GM18519 (cell line): ENCODE data around the gene CCSER1.
"Not testable (repeated sequence)": the region's sequence is repeated elsewhere in the genome, so short reads cannot be mapped to it uniquely, and the experiment has no call there.

Source experiments
- ATAC-seq: cut with Tn5 transposase; IDR thresholded peaks from one replicate; pipeline ENCODE4 v1.9.1; 2021; ENCODE audit warnings: mild to moderate bottlenecking, moderate library complexity; ENCODE audit not compliant: unreplicated experiment, low FRiP score

CCSER1 gene

GRCh38 chr4:90624781-90625180 lies 497.6 kb downstream of the CCSER1 start:
- ATAC-seq: no peak

DNA sequence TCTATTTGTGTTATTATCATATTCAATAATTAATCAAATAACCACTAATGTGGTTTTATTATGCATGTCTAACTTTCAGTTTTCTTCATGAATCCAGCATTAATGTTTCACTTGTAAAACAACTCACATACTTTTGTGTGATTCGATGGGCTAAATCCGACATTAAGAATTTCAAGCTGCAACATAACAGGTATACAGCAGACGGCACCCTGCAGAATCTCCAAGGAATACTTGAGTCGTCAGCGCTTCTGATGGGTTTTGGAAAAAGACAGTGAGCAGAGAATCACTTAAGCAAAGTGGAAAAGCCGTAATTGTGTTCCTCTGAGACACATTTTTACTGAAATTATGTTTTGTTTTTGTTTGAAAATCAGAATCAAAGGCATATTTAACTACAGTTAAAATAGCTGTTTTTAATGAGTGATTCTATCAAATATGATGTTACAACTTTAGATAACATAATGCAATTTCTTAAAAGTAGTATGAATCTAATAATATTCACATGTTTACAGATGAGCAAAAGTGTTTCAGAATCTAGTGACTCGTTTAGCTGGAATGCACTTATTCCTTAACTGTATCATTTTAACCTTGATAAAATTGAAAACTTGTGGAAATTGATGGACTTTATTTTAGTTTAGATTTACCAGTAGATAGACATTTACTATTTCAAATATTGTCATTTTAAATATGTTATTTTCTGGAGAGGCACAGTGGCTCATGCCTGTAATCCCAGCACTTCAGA lies 514.8 kb downstream of the CCSER1 start:
- no peak for ATAC-seq

GRCh38 chr4:90643156-90643555 lies 516.0 kb downstream of the CCSER1 start:
- ATAC-seq: no peak

DNA sequence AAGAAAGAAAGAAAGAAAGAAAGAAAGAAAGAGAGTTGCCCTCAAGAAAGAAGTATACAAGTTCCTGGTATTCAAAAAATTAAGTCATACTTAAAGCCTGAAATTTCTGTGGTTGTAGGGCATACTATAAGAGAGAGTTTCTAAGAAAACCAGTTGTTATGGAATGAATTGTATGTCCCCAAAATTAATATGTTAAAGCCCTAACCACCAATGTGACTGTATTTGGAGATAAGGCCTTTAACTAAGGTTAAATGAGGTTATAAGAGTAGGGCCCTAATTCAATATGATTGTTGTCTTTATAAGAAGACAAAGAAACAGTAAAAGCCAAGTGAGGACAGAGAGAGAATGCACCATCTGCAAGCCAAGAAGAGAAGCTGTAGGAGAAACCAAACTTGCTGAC lies 521.1 kb downstream of the CCSER1 start:
- ATAC-seq: no peak

- ATAC-seq: no peak
These were observed 521.6 kb downstream of the CCSER1 start for GRCh38 chr4:90648791-90649190.

DNA sequence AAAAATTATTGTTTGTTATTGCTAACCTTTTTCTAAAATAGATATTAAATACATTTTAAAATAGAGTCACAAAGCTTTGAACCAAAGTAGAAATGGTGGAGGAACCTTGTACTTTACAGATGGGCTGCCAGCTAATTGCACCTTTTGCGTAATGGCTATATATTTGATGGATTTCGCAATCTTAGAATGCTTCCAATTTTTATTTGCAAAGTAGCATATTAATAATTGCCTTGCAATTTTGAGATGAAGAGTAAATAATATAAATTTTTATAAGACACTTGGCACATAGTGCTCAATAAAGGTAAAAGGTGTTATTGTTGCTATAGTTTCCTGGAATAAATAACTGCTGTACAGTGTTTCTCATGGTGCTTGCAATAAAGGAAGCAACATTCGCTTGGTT lies 533.5 kb downstream of the CCSER1 start:
- no peak for ATAC-seq

DNA sequence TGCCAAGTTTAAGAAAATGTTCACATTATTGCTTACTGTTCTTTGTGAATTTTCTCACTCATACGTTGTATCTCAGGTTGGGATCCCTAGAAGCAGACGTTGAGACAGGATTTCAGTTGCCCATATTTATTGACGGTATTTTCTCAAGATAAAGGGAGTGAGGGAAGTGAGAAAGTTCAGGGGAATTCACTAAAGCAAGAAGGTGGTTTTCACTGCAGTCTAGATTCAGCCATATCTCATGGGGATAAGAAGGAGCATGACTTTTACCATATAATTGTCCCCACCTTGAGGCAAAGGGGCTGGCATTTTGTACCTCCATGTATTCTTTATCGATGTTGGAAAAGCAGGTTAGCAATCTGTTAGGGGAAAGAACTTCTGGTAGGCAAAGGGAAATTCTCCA lies 543.0 kb downstream of the CCSER1 start:
- no peak for ATAC-seq

DNA sequence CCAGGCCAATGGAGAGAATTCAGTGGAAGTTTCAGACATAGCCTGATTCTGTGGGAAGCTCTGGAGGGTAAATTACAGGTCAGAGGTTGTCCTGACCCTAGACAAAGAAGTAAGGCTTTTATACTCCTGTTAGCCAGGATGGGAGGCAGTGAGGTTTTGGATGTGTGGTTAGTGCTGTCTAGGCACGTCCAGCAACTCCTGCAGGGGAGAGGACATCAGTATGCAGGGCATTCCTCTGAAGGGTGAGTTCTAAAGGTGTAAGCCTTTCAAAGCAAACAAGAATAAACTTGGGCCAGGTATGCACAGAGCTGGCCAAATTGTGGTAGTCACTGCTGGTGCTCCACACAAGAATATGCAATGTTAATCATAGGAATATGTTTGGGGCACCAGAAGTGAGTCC lies 562.5 kb downstream of the CCSER1 start:
- no peak for ATAC-seq

GRCh38 chr4:90695411-90695810 lies 568.2 kb downstream of the CCSER1 start:
- ATAC-seq: no peak

DNA sequence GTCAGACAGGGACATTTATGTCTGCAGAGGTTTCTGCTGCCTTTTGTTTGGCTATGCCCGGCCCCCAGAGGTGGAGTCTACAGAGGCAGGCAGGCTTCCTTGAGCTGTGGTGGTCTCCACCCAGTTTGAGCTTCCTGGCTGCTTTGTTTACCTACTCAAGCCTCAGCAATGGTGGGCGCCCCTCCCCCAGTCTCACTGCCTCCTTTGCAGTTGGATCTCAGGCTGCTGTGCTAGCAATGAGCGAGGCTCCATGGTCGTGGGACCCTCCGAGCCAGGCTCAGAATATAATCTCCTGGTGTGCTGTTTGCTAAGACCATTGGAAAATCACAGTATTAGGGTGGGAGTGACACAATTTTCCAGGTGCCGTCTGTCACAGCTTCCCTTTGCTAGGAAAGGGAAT lies 578.3 kb downstream of the CCSER1 start:
- ATAC-seq: not testable (repeated sequence)

GRCh38 chr4:90715242-90715641 lies 588.0 kb downstream of the CCSER1 start:
- no peak for ATAC-seq

DNA sequence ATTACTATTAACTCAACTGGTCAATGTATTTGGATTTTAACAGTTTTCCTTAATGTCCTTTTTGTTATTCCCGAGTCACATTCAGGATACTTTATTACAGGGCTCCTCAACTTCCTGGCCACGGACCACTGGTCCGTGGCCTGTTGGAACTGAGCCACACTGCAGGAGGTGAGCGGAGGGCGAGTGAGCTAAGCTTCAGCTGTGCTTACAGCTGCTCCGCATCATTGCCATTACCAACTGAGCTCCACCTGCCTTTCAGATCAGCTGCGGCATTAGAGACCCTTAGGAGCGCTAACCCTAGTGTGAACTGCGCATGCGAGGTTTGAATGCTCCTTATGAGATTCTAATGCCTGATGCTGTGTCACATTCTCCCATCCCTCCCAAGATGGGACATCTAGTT lies 591.7 kb downstream of the CCSER1 start:
- ATAC-seq: no peak

DNA sequence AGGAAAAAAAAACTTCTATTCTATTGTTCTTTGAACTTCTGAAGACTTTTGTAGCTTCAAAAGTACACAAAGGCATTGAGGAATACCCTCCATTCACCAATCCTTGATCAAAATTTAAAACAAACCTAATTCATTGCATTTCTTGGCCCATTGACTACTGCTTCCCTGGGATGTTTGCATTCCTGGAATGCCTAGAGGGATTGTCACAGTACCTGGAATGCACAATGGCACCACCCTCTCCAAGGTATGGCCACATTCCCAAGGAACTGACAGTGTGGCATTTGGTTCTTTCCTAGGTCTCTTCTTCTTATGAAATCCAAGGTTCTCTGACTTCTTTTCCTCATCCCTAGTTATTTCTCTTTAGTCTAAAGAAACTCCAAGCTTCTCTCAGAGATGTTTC lies 600.7 kb downstream of the CCSER1 start:
- no peak for ATAC-seq

DNA sequence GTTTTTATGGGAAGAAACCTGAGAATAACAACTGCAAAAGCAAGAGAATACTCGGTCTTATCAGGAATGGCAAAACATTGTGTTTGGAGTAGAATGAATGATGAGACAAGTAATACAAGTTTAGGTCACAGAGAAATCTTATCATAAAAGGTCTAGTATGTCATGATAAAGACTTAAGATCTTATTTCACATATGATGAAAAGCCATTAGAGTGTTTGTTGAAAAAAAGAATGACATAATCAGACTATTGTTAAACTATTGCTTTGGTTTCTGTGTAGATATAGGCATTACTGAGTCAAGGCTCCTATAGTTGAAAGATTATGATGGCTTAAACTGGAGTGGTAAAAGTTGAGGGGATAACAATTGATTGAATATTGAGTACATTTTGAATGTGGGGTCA lies 603.6 kb downstream of the CCSER1 start:
- no peak for ATAC-seq

GRCh38 chr4:90733211-90733610 lies 606.0 kb downstream of the CCSER1 start:
- no peak for ATAC-seq

DNA sequence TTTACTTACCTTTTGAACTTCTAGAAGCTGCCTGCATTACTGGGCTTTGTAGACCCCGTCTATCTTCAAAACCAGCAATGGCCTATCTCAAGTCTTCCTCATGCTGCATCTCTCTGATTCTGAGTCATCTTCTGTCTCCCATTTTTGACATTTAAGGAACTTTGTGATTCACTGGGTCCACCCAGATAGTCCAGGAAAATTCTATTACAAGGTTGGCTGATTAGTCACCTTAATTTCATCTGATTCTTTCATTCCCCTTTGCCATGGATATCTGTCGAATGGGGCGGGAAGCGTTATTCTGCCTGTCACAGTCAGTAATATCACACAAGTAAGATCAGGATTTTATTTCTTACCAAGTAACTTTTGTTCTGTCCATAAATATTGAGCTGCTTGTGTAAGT lies 618.0 kb downstream of the CCSER1 start:
- no peak for ATAC-seq

DNA sequence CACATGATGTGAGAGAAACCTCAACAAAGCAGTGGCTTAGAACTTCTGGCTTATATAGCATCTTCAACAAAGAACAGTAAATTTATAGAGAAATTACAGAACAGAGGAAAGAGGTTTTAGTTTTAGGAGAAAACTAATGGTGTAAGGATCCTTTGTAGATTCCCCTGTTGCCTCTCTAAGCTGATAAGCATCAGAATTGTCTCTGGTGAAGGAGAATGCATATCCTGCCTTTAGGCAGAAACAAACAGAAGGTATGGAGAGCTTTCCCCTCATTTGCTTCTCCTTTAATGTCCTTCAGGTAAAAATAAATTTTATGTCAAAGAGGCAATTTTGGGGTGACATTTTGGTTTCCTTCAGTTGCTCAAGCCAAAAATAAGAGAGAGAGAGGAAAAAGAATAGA lies 625.9 kb downstream of the CCSER1 start:
- no peak for ATAC-seq

GRCh38 chr4:90757534-90758060 lies 630.4 kb downstream of the CCSER1 start:
- ATAC-seq: no peak

DNA sequence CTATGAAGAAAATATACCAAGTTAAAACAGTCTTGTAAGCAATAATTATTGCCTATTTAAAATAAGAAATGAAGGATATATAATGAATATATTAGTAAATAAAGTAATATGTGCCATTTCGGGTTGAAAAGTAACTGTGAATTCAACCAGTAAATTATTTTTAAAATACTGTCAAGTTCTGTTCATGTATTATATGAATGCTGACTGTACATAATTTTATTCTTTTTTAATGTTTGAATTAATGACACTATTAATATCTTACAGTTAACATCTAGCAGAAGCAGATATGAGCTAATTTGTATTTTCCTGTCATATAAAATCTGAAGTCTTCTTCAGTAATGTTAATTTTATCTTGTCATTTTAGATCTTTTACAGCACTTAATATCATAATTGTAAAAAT lies 632.9 kb downstream of the CCSER1 start:
- ATAC-seq: no peak

- ATAC-seq: no peak
These were observed 639.6 kb downstream of the CCSER1 start for GRCh38 chr4:90766837-90767236.

GRCh38 chr4:90769251-90769650 lies 642.1 kb downstream of the CCSER1 start:
- ATAC-seq: no peak

DNA sequence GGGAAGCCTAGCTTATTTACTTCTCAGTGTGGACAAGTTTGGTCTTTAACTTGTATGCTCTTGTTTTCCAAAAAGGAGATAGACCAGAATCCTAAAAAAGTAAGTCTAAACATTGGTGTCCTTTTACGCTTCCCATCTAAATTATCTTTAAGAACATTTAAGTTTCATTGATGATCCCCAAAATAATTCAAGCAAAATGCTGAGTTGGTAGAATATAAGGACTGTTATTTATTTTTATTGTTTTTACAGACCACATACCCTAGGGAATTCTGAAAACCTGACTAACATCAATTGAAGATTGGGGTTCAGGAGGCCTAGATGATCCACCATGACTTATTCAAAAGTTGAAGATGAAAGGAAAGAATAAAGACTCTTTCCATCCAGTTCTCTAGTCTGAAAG lies 653.0 kb downstream of the CCSER1 start:
- no peak for ATAC-seq

DNA sequence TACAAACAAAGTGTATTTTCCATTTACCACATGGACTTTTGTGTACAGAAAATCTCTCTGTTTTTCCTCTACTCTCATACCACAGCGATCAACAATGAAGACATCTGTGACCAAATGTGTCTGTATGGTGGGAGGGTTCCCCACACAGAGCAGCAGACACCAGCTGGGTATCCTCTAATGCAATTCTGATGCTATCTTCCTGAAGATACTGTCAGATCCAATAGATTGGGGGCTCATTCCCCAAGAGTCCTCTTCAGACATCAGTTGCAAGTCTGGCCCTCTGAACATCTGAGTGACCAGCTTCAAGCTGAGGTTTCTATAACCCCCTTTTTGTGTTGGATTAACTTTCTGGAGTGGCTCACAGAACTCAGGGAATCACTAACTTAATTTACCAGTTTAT lies 659.4 kb downstream of the CCSER1 start:
- ATAC-seq: no peak
